HG03139 (cell line): ENCODE measurements around the gene OR1F1.
A peak's percentile ranks its signal among the peaks of the same experiment; 100 is the strongest.
"Not testable (repeated sequence)": the region's sequence is repeated elsewhere in the genome, so short reads cannot be mapped to it uniquely, and the experiment has no call there.

Source experiments
- ATAC-seq: cut with Tn5 transposase; IDR thresholded peaks from one replicate; pipeline ENCODE4 v1.9.1; 2021; ENCODE audit not compliant: unreplicated experiment

Gene OR1F1

DNA sequence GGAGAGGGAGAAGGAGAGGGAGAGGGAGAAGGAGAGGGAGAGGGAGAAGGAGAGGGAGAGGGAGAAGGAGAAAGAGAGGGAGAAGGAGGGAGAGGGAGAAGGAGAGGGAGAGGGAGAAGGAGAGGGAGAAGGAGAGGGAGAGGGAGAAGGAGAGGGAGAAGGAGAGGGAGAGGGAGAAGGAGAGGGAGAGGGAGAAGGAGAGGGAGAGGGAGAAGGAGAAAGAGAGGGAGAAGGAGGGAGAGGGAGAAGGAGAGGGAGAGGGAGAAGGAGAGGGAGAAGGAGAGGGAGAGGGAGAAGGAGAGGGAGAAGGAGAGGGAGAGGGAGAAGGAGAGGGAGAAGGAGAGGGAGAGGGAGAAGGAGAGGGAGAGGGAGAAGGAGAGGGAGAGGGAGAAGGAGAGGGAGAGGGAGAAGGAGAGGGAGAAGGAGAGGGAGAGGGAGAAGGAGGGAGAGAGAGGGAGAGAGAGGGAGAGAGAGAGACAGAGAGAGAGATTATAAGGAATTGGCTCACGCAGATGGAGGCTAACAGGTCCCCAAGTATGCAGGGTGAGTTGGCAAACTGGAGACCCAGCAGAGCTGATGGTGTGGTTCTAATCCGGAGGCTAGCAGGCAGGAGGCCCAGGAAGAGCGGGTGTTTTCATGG is 9.8 kb downstream of the OR1F1 start:
- not testable (repeated sequence) for ATAC-seq

DNA sequence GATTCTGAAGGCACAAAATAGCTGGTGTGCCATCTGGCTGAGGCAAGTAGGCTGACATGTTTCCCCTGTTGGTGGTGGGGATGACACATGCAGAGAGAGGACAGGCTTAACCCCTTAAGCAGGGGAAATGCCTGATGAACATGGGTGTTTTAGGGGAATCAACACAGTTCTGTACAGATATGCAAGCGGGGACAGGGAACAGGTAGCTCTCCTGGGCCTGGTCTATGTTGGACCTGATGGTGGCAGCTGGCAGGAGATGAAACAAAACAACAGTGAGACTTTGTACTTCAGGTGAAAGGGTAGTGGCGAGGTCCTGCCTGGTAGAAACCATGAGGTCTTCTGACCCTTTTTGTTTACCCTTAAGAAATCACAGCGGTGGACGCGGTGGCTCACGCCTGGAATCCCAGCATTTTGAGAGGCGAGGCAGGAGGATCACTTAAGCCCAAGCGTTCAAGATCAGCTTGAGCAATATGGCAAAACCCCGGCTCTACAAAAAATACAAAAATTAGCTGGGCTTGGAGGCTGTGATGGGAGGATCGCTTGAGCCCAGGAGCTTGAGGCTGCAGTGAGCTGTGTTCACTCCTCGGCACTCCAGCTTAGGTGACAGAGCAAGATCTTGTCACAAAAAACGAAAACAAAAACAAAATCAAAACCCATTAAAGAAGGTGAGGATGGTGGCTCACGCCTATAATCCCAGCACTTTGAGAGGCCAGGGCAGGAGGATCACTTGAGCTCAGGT is 10.5 kb downstream of the OR1F1 start:
- ATAC-seq: no peak

DNA sequence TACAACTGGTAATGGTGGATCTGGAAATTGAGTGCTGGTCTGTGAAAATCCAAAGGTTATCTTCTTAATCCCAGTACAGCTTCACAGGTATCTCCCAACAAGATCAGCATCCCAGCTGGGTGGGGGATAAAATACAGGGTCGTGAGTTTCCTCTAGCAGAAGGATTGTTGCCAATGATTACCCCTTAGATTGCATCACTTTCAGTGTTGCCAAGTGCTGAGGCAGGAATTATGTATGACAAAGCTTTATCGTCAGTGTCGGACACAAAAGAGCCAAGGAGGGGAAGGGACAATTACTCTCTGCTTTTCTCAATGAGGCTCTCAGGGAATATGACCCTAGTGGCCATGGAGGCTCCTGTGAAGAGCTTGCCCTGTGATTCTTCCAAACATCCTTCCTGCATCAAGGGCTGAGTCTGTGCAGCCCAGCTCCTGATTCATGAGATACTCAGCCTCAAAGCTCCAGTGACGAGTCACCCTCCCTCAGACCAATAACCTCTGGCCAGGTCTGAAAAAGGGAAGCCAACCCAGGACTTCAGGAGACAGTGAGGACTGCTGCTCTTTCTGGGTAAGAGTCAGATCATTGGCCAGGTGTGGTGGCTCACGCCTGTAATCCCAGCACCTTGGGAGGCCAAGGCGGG is 15.0 kb downstream of the OR1F1 start:
- no peak for ATAC-seq

DNA sequence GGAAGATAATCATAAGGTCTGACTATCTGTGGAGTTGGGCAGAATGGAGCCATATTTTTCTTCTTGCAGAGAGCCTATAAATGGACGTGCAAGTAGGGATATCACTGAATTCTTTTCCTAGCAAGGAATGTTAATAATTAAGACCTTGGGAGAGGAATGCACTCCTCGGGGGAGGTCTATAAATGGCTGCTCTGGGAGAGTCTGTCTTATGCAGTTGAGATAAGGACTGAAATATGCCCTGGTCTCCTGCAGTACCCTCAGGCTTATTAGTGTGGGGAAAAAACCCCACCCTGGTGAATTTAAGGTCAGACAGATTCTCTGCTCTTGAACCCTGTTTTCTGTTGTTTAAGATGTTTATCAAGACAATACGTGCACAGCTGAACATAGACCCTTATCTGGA is 17.9 kb downstream of the OR1F1 start:
- ATAC-seq: not testable (repeated sequence)

DNA sequence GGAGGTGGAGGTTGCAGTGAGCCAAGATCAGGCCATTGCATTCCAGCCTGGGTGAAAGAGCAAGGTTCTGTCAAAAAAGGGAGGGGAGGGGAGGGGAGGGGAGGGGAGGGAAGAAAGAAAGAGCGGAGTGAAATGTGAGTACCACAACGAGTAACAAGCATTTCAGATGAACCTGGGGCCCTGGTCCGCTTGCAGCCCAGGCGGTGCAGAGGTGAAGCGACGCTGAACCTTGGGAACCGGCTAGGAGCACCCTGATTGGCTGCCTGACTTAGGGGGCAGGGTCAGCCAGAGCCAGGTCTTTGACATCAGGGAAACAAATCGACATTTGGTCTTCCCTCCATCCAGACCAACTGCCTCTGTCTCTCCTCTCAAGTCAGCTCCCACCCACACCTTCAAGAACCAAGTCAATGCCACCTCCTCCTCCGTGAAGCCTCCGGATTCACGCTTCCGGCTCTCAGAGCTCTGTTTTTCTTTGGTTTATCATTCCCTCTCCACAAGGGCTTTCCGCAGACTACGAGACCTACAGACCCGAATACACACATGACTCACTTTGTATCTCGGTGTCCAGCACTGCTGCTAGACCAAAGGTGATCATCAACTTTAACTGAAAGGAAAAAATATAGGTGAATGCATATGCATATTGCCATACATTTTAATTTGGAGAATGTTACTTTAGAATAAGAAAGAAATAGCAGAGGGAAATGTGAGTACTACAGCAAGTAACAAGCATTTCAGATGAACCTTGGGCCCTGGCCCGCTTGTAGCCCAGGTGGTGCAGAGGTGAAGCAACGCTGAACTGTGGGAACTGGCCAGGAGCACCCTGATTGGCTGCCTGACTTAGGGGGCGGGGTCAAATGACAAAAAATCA is 19.3 kb downstream of the OR1F1 start:
- ATAC-seq: no peak

DNA sequence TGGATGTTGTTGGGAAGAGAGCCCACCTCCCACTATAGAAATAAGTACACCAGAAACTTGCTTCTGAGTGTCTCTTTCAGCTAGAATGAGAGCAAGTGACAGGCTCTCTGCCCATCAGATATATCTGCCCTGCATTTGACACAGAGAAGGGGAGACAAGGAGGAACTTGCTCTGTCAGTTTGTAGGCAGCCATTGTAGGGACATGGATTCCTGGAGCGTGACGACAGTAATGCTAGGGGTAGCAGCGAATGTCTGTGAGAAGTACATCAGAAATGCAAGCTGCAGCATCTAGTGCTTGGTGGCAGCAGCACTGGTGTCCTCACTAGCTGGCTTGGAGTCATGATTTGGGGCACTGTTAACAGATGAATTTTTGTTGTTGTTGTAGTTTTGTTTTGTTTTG is 24.0 kb downstream of the OR1F1 start:
- ATAC-seq: no peak

DNA sequence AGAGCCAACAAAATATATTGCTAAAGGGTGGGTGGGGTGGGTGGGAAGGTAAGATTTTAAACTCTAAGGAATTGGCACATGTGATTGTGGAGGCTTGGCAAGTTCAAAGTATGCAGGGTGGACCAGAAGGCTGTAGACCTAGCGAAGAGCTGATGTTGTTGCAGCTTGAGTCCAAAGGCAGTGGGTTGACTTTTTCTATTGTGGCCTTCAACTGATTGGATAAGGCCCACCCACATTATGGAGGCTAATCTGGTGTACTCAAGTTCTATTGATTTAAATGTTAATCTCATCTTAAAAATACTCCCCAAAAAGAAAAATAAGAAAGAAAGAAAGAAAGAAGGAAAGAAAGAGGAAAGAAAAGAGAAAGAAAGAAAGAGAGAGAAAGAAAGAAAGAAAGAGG is 24.6 kb downstream of the OR1F1 start:
- ATAC-seq: no peak

DNA sequence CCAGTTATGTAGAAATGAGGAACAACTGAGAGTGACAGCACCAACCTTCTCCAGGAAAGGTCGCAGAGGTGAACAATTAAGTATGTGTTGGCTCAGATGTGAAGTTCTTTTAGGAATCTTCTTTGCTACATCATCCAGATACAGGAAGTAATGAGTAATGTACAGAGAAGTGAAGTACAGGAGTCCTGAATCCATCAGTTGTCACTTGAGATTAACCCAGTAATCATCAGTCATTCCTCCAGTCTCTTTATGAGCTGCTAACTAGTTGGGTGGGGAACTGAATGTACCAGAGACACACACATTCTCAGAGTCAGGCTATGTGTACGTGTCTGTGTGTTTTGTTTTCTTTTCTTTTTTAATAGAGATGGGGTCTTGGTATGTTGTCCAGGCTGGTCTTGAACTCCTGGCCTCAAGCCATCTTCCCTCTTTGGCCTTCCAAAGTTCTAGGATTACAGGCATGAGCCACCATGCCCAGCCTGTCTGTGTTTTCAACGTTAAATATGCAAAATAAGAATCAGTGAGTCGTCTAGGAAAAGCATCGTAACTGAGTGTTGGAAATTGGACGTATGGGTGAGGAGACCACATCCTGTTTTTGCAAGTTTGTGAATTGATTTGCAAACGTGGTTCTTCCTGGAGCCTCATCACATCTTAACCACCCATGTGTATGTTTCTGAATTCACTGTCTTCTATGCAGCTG is 27.0 kb downstream of the OR1F1 start:
- ATAC-seq: no peak

DNA sequence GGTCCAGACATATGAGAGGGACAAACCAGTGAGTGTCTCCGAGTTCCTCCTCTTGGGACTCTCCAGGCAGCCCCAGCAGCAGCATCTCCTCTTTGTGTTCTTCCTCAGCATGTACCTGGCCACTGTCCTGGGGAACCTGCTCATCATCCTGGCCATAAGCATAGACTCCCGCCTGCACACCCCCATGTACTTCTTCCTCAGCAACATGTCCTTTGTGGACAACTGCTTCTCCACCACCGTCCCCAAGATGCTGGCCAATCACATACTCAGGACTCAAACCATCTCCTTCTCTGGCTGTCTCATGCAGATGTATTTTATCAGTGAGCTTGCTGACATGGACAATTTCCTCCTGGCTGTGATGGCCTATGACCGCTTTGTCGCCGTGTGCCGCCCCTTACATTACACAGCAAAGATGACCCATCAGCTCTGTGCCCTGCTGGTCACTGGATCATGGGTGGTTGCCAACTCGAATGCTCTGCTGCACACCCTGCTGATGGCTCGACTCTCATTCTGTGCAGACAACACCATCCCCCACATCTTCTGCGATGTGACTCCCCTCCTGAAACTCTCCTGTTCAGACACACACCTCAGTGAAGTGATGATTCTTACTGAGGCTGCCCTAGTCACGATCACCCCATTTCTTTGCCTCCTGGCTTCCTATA is 27.7 kb downstream of the OR1F1 start:
- no peak for ATAC-seq

DNA sequence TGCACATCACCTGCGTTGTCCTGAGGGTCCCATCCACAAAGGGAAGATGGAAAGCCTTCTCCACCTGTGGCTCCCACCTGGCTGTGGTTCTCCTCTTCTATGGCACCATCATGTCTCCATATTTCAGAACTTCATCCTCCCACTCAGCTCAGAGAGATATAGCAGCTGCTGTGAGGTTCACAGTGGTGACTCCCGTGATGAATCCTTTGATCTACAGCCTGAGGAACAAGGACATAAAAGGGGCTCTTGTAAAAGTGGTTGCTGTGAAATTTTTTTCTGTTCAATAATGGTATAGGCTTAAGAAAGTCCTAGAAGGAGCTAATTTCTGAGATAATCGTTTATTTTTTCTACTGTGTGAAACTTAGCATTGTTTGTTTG is 28.2 kb downstream of the OR1F1 start:
- no peak for ATAC-seq

DNA sequence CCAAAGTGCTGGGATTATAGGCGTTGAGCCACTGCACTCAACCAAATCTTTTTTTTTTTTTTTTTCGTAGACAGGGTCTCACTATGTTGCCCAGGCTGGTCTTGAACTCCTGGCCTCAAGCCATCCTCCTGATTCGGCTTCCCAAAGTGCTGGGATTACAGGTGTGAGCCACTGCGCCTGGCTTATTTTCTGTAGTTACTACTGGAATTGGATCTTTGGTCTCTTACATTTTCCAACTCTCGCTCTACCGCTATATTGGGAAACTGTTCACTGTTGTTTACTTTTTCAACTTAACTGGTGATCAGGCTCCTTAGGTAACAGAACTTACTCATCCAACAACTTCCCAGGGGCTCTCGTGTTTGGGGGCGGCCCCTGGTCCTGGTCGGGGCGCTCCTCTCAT is 32.8 kb downstream of the OR1F1 start:
- no peak for ATAC-seq

DNA sequence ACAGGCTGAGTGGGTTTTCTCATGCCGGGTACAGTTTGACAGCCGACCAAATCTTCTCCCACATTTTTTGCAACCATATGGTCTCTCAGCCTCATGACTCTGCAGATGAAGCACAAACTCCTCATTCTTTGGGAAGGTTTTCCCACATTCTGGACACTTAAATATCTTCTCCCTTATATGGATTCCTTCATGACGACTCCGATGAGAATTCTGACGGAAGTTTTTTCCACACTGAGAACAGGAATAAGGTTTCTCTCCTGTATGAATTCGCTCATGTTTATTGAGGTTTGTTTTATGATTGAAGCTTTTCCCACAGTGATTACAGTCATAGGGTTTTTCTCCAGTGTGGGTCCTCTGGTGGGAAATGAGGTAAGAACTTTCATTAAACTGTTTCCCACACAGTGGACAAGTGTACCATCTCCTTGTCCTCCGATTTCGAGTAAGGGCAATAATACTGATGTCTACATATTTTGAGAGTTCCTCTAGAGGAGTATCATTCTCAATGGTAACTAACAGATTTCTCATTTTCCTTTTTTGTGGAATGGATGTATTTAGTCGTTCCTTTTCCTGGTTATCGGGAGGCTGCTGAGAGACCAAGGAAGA is 36.0 kb downstream of the OR1F1 start:
- ATAC-seq: no peak

DNA sequence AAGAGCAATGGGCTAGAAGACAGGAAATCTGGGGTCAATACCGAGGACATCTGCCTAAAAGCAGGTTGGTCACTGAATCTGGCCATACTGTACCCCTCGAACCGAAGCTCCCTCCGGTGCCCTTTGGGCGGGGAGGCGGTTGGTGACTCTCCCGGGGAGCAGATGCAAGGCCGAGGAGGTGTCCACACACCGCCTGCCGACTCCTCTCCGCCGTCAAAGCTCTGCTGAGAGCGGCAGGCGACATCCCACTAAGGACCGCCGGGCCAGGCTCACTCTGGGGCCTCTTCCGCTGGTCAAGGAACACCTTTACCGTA is 46.5 kb downstream of the OR1F1 start:
- ATAC-seq: no peak

DNA sequence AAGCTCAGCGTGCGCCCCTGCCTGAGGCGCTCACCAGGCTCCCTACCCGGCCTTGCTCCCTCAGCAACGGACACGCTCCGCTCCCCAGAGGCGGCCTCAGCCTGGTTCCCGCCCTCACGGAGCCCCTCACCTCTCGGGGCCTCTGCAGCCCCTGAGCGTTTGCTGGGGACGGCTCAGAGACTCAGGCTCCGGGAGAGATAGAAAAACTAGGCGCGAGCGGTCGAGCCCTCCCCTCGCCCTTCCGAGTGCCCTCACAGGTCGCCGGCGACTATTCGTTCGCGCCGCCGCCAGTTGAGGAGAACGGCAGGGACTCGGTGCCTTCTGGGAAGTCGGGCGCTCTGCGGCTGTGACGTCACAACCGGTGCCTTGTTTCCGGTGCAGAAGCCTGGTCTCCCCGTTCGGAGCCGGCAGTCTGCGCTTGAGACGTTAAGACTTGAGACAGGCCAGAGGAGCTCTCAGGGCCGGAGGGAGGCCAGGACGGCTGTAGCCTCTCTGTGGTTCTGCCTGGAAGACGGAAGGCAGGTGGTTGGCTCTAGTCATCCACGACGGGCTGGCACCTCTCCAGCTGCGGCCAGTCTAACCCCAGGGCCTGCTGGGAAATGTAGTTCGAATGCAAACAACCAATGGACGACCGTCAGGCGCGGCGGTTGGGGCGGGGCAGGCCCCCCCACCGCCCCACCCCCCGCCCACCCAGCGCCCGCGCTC is 47.0 kb downstream of the OR1F1 start, which contains the start of gene ZNF200:
ZNF200 (minus strand) TSS at position 302 of the 705 bp plus-strand sequence. CDS start 1,403 bp downstream, outside the sequence.
- ATAC-seq: peak; percentile 88

DNA sequence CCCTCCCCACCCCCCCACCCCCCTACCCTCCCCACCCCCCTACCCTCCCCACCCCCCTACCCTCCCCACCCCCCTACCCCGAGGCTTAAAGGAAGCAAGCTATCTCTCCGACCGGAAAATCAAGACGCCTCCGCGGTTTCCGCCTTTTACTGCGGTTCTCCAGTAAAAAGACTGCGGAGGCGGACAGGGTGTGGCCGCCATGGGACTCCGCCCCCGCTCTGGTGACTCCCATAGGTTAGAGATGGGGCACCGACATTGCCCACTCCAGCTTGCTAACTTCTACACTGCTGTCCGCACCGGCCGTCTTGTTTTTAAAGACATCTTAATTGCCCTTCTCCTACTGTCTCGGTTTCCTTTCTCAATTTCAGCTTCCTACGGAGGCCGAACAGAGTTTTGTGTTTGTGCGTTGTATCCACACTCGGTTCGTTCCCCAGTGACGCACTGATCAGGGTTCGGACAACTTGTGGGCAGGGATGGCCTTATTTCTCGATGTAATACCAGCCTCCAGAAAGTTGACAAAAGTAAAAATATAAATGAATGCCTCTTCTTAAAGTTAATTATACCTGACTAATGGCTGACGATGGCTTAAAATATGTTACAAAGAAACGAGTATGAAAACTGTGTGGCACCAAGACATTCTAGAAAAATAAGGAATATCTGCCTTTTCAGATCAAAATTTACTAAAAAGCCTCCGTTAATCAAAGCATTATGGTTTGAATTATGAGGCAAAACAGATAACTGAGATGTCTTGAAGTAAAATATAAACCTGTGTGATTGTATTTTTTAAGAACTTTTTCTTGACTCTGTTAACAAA is 48.1 kb downstream of the OR1F1 start:
- no peak for ATAC-seq

DNA sequence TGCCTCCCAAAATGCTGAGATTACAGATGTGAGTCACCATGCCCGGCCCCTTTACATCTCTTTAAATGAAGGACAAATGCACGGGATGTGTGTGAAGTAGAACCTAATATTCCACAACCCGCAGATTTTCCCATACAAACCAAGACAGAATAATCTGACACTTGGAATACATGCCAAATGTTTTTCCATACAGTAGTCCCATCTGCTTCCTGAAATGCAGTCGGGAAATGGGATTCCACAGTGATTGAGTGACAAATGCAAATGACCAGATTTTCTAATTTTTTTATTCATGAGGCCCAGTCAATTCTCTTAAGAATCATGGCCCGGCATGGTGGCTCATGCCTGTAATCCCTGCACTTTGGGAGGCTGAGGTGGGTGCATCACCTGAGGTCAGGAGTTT is 53.8 kb downstream of the OR1F1 start:
- no peak for ATAC-seq

DNA sequence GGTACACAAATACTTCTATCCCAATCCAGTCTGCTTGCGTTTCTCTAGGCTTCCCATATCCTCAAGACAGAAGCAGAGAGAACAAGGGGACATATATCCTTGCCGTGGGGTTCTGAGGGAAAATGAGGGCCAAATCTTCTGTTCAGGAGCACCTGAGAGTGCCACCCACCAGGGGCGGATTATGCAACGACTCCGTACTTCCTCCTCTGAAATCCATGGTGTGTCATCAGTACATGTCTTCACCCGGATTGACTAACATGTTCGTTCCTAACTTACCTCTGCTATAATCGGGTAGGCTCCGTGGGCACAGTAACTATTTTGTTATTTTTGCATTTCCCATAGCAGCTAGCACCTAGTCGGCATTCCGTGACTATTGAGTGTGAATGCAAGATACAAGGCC is 54.7 kb downstream of the OR1F1 start:
- no peak for ATAC-seq

DNA sequence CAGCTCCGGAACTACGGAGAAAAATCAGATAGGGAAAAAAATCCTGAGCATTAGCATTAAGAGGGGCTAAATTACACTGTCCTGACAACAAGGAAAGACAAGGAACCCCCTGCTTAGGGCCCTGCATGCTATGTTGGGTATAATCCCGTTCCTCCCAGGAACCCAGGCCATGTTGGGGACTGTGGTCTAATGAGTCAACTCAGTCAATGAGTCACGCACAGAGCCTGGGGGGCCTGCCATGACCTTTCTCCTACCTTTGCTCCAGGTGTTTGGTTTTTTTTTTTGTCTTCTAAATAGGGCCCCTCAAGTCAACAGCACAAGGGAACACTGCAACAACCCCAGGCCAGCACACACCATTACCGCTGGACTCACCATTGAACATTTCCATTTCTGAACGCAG is 55.9 kb downstream of the OR1F1 start:
- no peak for ATAC-seq

DNA sequence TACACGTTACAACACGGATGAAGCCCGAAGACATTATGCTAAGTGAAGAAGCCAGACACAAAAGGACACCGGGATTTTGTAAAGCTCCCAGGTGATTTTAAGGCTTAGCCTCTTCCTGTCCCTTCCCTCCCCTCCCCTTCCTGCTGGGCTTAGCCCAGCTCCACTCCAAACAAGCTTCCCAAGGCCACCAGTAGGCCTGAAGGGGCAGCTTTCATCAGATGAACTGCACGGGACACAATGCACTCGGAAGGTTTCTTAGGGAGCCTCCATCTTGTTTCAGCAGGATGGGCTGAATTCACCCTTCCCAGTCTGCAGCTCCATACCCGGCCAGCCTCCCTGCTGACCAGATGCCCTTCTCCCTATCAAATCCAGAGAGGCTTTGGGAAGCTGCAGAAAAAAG is 58.0 kb downstream of the OR1F1 start:
- no peak for ATAC-seq
